ENCODE measurements around the gene RHBDF2.

RHBDF2 gene

DNA sequence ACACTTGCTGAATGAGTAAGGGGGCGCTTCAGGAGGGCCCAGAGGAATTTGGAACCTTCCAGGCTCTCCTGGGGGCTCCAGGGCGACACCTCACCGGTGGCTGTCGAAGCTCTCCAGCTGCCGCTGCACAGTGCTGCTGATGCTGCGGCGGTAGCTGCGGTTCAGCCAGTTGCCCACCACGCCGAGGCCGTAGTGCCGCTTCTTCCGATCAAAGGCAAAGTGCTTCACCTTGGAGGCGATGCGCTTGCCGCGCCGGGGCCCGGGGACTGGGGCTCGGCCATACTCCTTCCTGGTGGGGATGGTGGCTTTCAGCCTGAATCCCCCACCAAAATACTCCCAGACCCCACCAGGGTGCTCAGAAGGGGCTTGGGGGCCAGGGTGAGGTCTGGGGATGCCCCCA, 24.5 kb downstream of the RHBDF2 start:
- no peak overlapping the region for H3K27ac ChIP-seq
- TF ChIP-seq, protein P1, sequence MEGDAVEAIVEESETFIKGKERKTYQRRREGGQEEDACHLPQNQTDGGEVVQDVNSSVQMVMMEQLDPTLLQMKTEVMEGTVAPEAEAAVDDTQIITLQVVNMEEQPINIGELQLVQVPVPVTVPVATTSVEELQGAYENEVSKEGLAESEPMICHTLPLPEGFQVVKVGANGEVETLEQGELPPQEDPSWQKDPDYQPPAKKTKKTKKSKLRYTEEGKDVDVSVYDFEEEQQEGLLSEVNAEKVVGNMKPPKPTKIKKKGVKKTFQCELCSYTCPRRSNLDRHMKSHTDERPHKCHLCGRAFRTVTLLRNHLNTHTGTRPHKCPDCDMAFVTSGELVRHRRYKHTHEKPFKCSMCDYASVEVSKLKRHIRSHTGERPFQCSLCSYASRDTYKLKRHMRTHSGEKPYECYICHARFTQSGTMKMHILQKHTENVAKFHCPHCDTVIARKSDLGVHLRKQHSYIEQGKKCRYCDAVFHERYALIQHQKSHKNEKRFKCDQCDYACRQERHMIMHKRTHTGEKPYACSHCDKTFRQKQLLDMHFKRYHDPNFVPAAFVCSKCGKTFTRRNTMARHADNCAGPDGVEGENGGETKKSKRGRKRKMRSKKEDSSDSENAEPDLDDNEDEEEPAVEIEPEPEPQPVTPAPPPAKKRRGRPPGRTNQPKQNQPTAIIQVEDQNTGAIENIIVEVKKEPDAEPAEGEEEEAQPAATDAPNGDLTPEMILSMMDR (conservative IDR thresholded peaks at IDR 0.05), result no peak

DNA sequence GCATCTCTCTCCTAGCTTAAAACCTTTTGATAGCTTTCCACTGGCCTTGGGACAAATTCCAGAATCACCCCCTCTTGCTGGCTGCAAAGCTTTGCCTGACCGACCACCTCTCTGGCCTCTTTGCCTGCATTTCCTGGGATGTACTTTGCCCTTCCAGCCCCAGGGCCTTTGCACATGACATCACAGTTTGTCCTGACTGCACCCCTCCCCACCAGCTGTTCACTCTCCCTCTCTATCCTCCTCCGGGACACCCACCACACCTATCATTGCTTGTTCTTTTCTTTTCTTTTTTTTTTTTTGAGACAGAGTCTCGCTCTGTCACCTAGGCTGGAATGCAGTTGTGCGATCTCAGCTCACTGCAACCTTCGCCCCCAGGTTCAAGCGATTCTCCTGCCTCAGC, 25.9 kb downstream of the RHBDF2 start:
- TF ChIP-seq, protein P1 (conservative IDR thresholded peaks at IDR 0.05), result no peak
- no peak overlapping the region for H3K27ac ChIP-seq

DNA sequence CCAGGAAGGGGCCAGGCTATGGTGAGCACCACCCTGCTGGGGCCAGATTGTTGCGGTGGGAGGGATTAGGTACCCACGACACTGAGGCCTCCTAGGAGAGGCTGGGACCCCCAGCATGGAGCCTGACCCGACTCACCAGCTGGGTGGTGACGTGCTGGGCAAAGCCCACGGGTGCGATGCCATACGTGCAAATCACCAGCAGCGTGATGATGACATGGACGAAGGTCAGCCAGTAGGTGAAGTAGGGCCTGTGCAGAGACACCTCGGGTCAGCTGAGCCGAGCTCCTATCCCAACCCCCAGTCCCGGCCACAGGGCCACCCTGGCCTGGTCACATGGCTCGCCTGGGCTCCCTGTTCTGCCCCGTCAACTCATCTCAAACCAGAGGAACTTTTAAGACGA, 26.3 kb downstream of the RHBDF2 start:
- TF ChIP-seq, protein P1 (conservative IDR thresholded peaks at IDR 0.05), result no peak
- H3K27ac ChIP-seq, result no peak overlapping the region

DNA sequence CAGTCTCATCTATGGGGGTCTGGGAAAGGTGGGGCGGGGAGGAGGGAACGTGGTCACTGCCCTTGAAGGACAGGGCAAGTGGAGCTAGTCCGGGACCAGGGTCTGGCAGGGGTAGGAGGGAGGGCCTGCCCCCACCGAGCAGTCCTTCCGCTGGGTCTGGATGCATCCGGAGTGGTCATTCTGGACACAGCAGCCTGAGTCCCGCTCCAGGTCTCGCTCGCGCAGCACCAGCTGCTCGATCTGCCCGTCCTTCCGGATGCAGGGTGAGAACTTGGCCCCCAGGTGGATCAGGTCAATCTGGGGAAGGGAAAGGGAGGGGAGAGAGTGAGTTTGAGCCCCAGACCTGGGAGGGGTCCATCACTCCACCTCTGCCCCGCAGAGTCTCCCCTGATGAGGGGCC, 27.0 kb downstream of the RHBDF2 start:
- no peak overlapping the region for H3K27ac ChIP-seq
- TF ChIP-seq, protein P1 (conservative IDR thresholded peaks at IDR 0.05), result no peak

DNA sequence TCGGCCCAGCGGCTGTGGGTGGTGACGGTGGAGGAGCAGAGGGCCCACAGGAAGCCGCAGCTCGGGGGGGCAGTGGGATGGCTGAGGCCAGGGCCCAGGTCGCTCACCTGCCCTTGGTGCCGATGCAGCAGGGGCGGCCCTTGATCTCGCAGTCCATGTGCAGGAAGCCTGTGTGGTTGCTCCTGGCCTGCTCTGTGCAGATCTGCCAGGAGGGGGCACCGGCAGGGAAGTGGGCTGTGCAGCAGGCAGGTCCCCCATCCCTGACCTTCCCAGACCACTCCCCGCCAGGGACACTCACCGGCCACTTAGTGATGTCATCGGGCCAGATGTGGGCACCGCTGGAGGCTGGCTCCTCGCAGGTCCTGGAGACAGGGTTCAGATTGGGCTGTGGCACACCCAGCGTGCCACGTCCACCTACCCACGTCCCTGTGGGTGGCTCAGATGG, 27.7 kb downstream of the RHBDF2 start:
- H3K27ac ChIP-seq, result no peak overlapping the region
- TF ChIP-seq, protein P1 (conservative IDR thresholded peaks at IDR 0.05), result no peak; the same call in 1 of the 2 replicates

DNA sequence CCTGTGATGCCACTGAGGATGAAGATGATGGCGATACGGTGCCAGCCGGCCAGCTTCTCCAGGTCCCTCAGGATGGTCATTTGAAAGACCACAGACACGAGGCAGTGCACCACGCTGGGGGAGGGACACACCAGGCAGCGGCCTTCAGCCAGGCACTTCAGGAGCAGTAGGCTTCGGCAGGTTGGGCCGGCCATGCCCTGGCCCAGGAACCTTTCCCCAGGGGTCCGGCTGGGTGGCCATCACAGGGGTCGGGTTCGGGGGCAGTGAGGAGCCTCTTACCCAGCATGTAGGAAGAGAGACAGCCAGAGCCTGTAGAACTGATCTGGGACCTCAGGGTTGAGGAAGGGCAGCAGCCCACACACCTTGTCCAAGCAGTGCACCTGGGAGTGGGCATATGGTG, 28.5 kb downstream of the RHBDF2 start:
- H3K27ac ChIP-seq, result no peak overlapping the region
- TF ChIP-seq, protein P1 (conservative IDR thresholded peaks at IDR 0.05), result no peak

DNA sequence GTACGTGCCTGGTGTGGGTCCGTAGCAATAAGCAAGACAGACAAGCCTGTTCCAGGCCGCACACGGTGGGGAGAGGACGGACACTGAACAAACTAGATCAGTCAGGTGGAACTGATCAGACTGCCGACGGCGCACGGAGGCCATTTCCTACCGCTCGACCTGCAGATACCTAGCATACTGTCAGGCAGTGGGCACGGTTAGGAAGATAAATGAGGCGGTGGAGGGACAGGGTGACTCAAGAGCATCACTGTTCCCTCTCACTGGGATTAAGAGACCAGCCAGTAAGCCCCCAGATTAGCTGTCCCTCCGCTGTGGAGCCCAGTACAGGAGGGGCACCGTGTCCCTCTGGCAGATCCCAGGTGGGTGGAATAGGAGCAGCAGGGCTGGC, 29.0 kb downstream of the RHBDF2 start:
- no peak overlapping the region for H3K27ac ChIP-seq
- TF ChIP-seq, protein P1 (conservative IDR thresholded peaks at IDR 0.05), result no peak
